Ascending aorta (tissue), 2 donors: ENCODE measurements around the gene ZNF587B. TPM values are rescaled to one million over a fixed set of nuclear protein-coding genes. Genes with fewer than 3 reads are reported as not detected.
"Not testable (repeated sequence)": the region's sequence is repeated elsewhere in the genome, so short reads cannot be mapped to it uniquely, and the experiment has no call there.

Source experiments
- DNase-seq, 2 donors: peaks; one replicate each; pipeline ENCODE4 v3.0.0-alpha.2; 2019; ENCODE audit warnings: low spot score in 2 of 2
- H3K27ac ChIP-seq, 2 donors: fragments of 200-600 bp; sonication (generic); one replicate each; pipeline ENCODE4 v1.5.1; 2016 to 2017; ENCODE audit warnings: mild to moderate bottlenecking in 1 of 2
- H3K27me3 ChIP-seq: fragments of 200-600 bp; sonication (generic); one replicate; pipeline ENCODE4 v1.5.1; 2017
- H3K36me3 ChIP-seq, 2 donors: fragments of 200-600 bp; sonication (generic); one replicate each; pipeline ENCODE4 v1.5.1; 2016
- H3K4me1 ChIP-seq, 2 donors: fragments of 200-600 bp; sonication (generic); one replicate each; pipeline ENCODE4 v1.5.1; 2016 to 2017; ENCODE audit warnings: mild to moderate bottlenecking in 1 of 2
- H3K4me3 ChIP-seq, 2 donors: fragments of 200-600 bp; sonication (generic); one replicate each; pipeline ENCODE4 v1.5.1; 2016 to 2017; ENCODE audit warnings: mild to moderate bottlenecking in 1 of 2
- H3K9me3 ChIP-seq, 2 donors: fragments of 200-600 bp; sonication (generic); one replicate each; pipeline ENCODE4 v1.5.1; 2016
- intact Hi-C: fragments of 100-400 bp; cut with DNase I; formaldehyde crosslinking; loops from one replicate; pipeline ENCODE4 v1.15.1; 2023
- total RNA-seq: library from RNA; depleted of rRNA; stranded (reverse); fragments of >200 nt; gene quantifications from one replicate; pipeline ENCODE4 v1.1.0, GENCODE V29; 2016
- TF ChIP-seq, protein P1 (sequence below), 3 experiments: fragments of 200-600 bp in 2 of 3; fragments of 450-650 bp in 1 of 3; sonication (generic) in 2 of 3; IDR thresholded peaks; one replicate each; pipeline ENCODE4 v1.5.1; 2016 to 2019; ENCODE audit warnings: antibody characterized with exemption in 3 of 3, mild to moderate bottlenecking in 1 of 3, moderate library complexity in 1 of 3

The ZNF587B gene
- total RNA-seq, 1 donor from 2014 or later, result 7.8 TPM

DNA sequence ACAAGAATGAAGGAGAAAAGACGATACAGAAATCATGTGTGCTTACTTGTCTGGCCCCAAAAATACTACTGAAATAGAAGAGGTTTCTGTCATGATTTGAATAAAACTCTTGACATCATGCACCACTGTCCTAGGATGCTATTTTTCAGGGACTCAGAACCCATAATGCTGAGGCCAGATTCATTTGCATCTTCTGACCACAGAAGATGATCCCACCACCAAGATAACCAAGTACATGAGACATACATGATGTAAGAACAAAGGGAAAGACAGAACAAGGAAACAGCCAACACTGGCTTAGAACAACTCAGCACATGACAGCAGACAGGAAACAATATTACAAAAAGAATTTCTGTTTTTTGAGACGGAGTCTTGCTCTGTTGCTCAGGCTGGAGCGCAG is 17.9 kb upstream of the ZNF587B start:
- H3K4me3 ChIP-seq, result no peak overlapping the region

DNA sequence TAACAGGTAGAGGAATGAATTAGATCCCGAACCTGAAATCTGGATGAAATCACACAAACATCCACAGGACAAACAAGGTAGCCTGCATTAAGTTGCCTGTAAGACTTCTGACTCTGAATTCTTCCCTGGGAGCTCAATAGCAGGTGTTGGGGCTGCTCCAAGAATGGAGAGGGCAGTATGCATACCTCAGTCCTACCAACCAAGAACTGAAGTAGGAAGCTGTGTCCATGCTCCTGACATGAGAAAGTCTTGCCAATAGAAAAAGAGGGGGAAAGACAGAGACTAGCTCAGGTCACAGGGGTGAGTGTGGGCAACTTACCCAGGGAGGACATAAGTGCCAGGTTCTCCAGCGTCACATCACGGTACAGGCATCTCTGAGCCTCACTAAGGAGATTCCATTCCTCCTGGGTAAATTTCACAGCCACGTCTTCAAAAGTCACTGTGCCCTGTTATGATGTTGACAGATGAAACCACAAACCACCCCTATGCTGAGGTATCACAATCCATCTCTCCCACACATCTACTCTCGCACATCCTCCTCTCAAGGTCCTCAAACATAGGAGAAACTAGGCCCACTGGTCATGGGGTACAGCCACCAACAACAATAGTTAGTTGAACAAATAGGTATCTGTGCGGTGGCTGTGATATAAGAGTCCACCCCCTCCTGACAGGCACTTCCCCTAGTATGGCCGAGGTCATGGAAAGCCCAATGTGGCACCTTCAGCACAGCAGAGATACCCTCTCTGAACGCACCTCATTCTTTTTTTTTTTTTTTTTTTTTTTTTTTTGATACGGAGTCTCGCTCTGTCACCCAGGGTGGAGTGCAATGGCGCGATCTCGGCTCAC is 16.9 kb upstream of the ZNF587B start:
- peak overlapping the region in 1 of 2 donors; percentile 85 for H3K4me3 ChIP-seq
- not testable (repeated sequence) for DNase-seq
- intact Hi-C loops, result loop anchor here (5.0 kb wide), 2 partner anchors 66 to 1216 kb away; partner anchors contain the start of genes ZNF71 and ZNF776

More for the DNA sequence above, 17.9 kb upstream of the ZNF587B start:
- no peaks in the 10 kb centered on the region for H3K9me3 ChIP-seq
- no peaks in the 10 kb centered on the region for H3K27me3 ChIP-seq
- TF ChIP-seq, protein P1, sequence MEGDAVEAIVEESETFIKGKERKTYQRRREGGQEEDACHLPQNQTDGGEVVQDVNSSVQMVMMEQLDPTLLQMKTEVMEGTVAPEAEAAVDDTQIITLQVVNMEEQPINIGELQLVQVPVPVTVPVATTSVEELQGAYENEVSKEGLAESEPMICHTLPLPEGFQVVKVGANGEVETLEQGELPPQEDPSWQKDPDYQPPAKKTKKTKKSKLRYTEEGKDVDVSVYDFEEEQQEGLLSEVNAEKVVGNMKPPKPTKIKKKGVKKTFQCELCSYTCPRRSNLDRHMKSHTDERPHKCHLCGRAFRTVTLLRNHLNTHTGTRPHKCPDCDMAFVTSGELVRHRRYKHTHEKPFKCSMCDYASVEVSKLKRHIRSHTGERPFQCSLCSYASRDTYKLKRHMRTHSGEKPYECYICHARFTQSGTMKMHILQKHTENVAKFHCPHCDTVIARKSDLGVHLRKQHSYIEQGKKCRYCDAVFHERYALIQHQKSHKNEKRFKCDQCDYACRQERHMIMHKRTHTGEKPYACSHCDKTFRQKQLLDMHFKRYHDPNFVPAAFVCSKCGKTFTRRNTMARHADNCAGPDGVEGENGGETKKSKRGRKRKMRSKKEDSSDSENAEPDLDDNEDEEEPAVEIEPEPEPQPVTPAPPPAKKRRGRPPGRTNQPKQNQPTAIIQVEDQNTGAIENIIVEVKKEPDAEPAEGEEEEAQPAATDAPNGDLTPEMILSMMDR (IDR thresholded peaks at IDR 0.05), result no peak
- H3K27ac ChIP-seq, result no peak overlapping the region
- peaks cover 12 to 31% of the 10 kb centered on the region in 2 donors for H3K36me3 ChIP-seq
- intact Hi-C loops, result loop anchor here (5.0 kb wide), 2 partner anchors 65 to 1215 kb away; partner anchors contain the start of genes ZNF71 and ZNF776
- no peak for DNase-seq
- H3K4me1 ChIP-seq, result peaks cover 2 to 8% of the 10 kb centered on the region in 2 donors

DNA sequence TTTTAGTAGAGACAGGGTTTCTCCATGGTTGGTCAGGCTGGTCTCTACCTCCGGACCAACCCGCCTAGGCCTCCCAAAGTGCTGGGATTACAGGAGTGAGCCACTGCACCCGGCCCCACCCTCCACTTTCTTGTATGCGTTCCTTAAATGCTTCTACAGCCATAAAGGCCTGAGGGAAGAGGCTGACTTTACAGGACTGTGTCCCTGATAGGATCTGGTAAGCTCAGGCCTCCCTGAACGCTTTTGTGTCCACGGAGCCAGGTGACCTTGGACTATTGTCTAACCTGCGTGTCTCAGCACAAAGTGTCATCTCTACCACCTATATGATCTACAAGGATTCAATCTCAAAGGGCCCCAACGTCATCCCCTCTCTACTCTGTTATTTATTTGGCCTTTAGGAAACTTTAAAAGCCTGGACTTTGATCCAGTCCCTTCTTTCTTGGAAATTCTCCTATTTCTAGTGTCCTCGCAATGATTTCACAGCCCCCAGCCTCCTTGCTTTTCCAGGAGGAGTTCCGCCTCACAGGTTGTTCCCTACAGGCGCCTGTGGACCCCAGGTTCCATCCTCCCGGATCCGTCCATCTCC is 16.1 kb upstream of the ZNF587B start:
- Histone ChIP-seq H3K9me3 (no peaks in the 10 kb centered on the region), H3K27ac (peak overlapping the region; percentile 71 to 75), H3K4me3 (peak overlapping the region; percentile 85 to 87), H3K27me3 (no peaks in the 10 kb centered on the region), H3K36me3 (peaks cover 10 to 18% of the 10 kb centered on the region in 2 donors), H3K4me1 (peaks cover 2 to 8% of the 10 kb centered on the region in 2 donors)
- TF ChIP-seq, protein P1 (IDR thresholded peaks at IDR 0.05), result no peak
- intact Hi-C loops, result loop anchor here (2.0 to 5.0 kb wide), 4 partner anchors 67 to 1217 kb away; partner anchors contain the start of genes ZNF416, ZNF417, ZNF71 and ZNF776
- no peak for DNase-seq

More for the DNA sequence above, 16.9 kb upstream of the ZNF587B start:
- not testable (repeated sequence) for H3K27ac ChIP-seq, H3K9me3 ChIP-seq, H3K27me3 ChIP-seq, H3K4me1 ChIP-seq
- H3K36me3 ChIP-seq, result peaks cover 10 to 23% of the 10 kb centered on the region in 2 donors

DNA sequence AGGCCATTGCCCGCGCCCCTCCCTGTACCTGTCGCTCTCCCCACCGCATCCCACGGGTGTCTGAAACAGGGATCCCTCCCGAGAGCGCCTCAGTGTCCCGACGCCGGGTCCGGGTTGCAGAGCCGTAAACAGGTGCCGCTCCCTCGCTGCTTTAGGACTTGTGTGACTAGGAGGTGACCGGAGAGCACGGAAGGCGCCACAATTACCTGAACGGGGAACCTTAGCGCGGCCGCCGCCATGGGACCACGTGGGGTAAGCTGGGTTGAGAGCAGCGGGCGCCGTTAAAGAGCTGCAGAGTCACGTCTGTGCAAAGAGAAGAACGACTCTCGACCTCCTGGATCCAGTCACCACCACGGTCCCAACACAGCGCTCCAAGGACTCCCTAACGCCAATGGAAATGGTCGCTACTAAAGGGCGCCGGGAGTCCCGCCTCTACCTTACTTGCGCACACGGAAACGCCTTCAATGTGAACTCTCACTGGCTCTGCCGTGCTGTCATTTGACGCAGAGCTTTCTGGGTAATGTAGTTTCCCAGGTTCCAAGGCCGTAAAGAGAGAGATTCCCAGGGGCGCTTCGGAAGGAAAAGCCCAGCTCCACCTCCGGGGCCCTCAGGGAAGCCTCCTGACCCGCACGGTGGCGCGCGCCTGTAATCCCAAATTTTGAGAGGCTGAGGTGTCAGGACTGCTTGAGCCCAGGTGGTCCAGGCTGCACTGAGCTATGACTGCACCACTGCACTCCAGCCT is 15.4 kb upstream of the ZNF587B start, which contains the start of gene ZNF552:
ZNF552 (minus strand) TSS at position 409 of the 742 bp plus-strand sequence; CDS start at position 239, 170 bp downstream.
- intact Hi-C loops, result loop anchor here (2.0 to 5.0 kb wide), 4 partner anchors 67 to 1217 kb away; partner anchors contain the start of genes ZNF416, ZNF417, ZNF71 and ZNF776
- H3K27me3 ChIP-seq, result no peaks in the 10 kb centered on the region
- TF ChIP-seq, protein P1 (IDR thresholded peaks at IDR 0.05), result no peak
- no peaks in the 10 kb centered on the region for H3K9me3 ChIP-seq
- H3K27ac ChIP-seq, result peak within 1 kb of the TSS; percentile 71 to 75
- H3K4me3 ChIP-seq, result peak within 1 kb of the TSS; percentile 85 to 87
- peaks cover 2 to 8% of the 10 kb centered on the region in 2 donors for H3K4me1 ChIP-seq
- DNase-seq, result peak; percentile 70 to 93
- H3K36me3 ChIP-seq, result peaks cover 4 to 11% of the 10 kb centered on the region in 2 donors

DNA sequence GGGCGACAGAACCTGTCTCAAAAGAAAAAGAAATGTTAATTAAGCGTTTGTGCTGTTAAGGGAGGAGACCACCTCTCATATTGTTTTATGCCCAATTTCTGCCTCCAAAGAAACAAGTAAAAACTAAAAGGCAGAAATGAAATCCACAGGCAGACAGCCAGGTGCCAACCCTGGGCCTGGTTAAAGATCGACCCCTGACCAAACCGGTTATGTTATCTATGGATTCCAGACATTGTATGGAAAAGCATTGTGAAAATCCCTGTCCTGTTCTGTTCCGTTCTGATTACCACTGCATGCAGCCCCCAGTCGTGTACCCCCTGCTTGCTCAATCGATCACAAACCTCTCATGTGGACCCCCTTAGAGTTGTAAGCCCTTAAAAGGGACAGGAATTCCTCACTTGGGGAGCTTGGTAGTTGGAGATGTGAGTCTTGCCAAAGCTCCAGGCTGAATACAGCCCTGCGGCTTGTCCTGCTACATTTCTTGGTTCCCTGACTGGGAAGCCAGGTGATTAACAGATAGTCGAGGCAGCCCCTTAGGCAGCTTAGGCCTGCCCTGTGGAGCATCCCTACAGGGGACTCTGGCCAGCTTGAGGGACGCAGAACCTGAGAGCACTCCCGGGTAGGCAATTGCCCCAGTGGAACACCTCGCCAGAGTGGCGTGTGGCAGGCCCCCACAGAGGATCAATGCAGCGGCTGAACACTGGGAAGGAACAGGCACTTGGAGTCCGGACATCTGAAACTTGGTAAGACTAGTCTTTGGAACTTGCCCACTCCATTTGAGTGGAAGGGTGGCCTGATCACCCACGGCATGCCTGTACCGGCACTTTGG is 14.6 kb upstream of the ZNF587B start:
- intact Hi-C loops, result loop anchor here (2.0 kb wide), 2 partner anchors 101 to 237 kb away; partner anchors contain the start of genes ZNF416 and ZNF417
- peak overlapping the region; percentile 85 to 87 for H3K4me3 ChIP-seq
- peaks cover 2 to 13% of the 10 kb centered on the region in 2 donors for H3K4me1 ChIP-seq
- peaks cover 2 to 4% of the 10 kb centered on the region in 2 donors for H3K36me3 ChIP-seq
- H3K9me3 ChIP-seq, result no peaks in the 10 kb centered on the region
- no peak for DNase-seq
- no peaks in the 10 kb centered on the region for H3K27me3 ChIP-seq
- TF ChIP-seq, protein P1 (IDR thresholded peaks at IDR 0.05), result no peak
- H3K27ac ChIP-seq, result peak overlapping the region; percentile 71 to 75
